ENCODE data around the gene CFAP54.

Gene CFAP54

GRCh38 chr12:96824074-96824837, 334.9 kb downstream of the CFAP54 start:
- no peak for DNase-seq

- no peak for DNase-seq
Observed at GRCh38 chr12:96824838-96825236, 335.5 kb downstream of the CFAP54 start.

- no peak for DNase-seq
Observed at GRCh38 chr12:96828169-96828789, 338.9 kb downstream of the CFAP54 start.

DNA sequence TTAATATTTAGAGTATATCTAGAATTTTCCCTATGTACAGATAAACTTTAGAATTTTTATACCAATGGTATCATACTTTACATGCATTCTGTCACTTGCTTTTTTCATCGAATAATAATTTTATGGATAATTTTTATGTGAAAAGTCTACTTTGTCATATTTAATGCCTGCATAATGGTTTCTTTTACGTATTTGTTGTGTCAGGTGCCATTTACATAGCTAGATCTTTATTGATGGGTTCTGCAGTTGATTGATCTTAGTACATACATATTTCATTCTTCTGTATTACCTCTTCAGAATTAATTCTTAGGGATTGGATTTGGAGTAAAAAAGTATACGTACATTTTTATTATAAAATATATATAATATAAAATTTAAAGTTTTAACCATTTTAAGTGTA, 340.0 kb downstream of the CFAP54 start:
- DNase-seq, result no peak

DNA sequence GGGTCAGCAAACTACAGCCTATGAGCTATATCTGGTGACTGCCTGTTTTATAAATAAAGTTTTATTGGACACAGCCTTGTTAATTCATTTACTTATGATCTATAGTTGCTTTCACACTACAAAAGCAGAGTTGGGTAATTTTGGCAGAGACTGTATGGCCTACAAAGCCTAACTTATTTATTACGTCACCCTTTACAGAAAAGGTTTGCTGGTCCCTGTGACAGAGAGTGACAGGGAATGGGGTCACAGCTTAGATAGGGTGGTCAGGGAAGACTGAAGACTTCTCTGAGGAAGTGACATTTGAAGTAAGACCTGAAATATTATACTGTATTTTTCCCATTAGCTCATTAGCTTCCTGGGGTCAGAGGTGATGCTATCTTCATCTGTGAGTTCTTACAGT, 342.0 kb downstream of the CFAP54 start:
- DNase-seq, result no peak

GRCh38 chr12:96846293-96846692, 356.9 kb downstream of the CFAP54 start:
- no peak for DNase-seq

GRCh38 chr12:96850676-96851075, 361.3 kb downstream of the CFAP54 start:
- no peak for DNase-seq

DNA sequence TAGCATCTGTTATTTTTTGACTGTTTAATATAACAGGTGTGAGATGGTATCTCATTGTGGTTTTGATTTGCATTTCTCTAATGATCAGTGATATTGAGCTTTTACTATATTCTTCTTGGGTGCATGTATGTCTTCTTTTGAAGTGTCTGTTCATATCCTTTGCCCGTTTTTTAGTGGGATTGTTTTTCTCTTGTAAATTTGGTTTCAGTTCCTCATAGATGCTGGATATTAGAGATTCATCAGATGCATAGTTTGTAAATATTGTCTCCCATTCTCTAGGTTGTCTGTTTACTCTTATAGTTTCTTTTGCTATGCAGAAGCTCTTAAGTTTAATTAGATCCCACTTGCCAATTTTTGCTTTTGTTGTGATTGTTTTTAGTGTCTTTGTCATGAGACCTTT, 368.8 kb downstream of the CFAP54 start:
- DNase-seq, result no peak

- no peak for DNase-seq
Observed at GRCh38 chr12:96861656-96862055, 372.3 kb downstream of the CFAP54 start.

DNA sequence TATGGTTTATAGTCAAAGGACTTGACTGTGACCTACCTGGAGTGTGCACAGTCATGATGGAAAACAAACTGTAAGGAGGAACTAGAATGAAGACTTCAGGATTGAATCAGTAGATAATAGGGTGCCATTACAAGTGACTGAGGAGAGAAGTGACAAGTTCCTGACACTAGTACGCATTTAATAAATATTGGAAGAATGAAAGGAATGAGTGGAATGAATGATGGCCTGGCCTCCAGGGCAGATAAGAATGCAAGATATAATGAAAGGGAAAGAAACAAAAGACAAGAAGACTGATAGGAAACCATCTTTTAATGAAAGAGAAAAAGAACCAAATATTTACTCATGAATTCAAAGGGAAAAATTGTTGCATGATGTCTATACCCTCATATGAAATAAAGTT, 372.9 kb downstream of the CFAP54 start:
- no peak for DNase-seq

- no peak for DNase-seq
Observed at GRCh38 chr12:96864335-96864734, 375.0 kb downstream of the CFAP54 start.

DNA sequence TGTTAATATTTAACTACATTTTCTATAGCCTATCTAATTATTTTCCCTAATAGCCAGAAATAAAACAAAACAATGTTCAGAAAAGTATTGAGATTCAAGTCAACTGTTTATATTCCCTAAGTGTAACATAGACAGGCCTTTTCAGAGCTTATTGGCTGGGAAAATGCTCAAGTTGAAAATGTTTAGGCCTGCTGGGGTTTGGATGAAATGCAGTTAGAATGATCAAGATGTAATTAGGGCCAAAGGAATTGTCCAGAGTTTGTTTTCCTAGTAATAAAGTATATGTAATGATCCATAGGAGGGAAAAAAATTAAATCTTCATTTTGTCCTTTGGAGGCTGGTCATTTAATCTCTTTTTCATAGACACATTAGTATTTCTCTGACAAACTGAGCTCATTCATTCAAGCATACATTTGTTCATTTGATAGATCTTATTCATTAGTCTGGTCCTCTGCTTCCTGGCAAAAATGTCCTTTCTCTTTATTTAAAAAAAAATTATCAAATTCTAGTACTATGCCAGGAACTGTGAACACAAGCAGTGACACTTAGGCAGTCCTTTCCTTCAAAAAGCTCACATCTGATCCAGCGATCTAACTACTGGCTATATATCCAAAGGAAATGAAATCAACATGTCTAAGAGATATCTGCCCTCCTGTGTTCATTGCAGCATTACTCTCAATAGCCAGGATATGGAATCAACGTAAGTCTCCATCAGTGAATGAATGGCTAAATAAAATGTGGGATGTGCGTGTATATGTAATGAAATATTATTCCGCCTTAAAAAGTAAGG, 377.6 kb downstream of the CFAP54 start:
- no peak for DNase-seq

DNA sequence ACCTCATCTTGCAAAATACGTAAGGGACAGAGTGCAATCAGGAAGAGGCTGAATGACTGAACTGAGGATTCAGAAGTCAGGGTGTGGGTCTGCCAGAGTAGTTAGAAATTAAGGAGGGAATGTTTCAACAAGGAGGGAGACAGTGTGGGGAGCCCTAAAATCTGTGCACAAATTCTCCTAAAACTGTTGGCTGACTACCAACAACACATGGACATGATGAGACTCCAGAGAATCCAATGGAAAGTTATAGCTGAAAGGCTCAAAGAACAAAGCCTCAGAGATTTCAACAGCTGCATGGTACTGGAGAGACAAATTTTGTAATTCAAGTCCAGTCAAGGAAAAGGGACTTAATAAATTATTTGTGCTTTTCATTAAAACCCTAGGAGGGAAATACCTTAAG, 381.6 kb downstream of the CFAP54 start:
- DNase-seq, result no peak

DNA sequence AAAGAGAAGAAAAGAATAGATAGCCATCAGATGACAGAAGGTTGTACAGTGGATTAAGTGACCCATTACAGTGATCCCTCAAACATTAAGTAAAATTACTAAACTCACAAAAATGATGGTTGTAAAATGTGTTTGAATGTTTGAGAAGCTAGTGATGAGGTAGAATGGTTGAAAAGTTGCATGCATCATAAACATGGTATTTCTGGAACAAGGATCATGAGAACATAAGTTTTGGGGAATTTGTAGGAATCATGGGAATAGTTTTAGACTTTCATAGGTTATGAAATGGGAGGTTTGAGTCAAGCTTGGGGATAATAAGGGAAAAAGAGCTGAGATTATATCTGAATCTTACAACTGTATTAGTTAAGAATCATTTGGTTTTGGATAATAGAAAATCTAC, 383.6 kb downstream of the CFAP54 start:
- DNase-seq, result no peak

DNA sequence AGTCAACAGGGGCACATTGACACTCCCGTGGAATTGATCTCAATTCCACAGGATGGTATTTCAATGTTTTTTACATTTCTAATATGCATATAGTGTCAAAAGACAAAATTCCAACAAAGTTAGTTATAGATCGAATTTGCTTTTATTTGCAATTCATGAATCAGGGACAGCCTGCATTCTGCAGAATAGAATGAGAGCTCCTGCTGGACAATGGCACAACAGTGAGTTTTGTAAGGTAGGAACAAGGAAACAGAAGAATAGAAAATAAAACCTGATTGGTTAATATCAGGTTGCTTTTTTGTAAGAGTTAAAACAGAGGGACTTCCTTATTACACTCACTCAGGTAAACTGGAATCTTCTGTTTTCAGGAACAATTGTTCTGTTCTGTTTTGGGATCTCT, 384.8 kb downstream of the CFAP54 start:
- DNase-seq, result no peak

GRCh38 chr12:96876966-96877365, 387.6 kb downstream of the CFAP54 start:
- no peak for DNase-seq

- DNase-seq, result no peak
Observed at GRCh38 chr12:96878704-96879103, 389.3 kb downstream of the CFAP54 start.

DNA sequence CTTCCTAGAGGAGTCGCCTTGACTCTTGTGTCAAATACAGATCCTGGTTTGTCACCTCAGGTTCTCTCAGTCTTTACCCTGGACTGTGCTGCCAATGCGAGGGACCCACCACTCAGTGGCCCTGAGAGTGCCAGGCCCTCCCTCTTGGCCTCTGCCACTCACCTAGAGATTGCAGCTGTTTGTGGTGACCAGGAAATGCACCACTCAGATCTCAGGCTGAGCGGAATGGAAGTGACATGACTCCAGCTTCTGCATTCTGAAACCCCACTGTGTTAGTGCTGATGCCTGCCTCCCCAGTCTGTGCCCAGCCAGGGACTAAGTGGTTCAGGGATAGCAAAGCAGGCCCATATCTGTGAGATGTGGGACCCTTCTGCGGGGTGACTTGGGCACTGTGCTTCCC, 389.9 kb downstream of the CFAP54 start:
- DNase-seq, result no peak

DNA sequence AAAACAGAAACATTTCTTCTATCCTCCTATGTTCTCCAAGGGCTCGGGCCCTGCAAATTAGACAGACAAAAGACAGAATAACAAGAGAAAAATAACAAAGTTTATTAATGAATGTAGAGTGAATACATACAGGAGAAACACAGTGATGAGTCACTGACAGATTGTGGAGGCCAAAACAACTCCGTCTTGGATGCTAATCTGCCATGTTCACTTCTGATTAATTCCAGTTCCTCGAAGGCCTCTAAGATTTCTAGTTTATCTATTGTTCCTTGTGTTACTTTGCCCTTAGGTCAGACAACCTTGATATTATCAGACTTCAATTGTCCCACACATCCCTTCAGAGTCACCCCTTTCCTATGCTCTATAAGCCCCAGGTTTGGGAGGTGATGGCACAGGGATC, 390.8 kb downstream of the CFAP54 start:
- DNase-seq, result no peak

DNA sequence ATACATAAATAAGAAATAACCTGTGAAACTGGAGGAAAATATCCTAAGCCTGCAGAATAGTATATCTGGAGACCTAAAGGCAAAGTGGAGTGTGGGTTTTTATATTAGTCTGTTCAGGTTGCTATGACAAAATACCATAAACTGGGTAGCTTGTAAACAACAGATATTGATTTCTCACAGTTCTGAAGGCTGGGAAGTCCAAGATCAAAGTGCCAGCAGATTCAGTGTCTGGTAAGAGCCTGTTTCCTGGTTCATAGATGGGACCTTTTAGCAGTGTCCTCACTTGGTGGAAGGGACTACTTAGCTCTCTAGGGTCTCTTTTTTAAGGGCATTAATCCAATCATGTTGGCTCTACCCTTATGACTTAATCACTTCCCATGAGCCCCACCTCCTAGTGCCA, 392.2 kb downstream of the CFAP54 start:
- no peak for DNase-seq

DNA sequence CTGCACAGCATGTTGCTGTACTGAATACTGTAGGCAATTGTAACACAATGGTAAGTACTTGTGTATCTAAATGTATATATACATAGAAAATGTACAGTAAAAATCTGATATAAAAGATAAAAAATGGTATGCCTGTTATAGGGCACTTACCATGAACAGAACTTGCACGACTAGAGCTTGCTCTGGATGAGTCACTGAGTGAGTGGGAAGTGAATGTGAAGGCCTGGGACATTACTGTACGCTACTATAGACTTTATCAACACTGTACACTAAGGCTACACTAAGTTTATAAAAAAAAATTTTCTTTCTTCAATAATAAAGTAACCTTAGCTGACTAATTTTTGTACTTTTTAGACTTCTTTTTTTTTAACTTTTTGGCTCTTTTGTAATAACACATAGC, 393.5 kb downstream of the CFAP54 start:
- DNase-seq, result no peak

DNA sequence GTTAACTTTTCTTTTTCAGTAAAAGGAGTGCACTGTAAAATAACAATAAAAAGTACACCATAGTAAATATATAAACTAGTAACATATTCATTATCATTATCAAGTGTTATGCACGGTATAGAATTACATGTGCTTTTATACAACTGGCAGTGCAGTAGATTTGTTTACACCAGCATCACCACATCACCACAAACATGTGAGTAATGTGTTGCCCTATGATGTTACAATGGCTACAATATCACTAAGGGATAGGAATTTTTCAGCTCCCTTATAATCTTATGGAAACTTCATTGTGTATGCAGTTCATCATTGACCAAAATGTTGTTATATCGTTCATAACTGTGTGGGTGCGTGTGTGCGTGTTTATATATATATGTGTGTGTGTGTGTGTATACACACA, 394.2 kb downstream of the CFAP54 start:
- no peak for DNase-seq

All from hypothalamus (tissue), 51 donors.